GM19467 (cell line): Measurements from ENCODE around the gene MXRA8.
"Not testable (repeated sequence)": the region's sequence is repeated elsewhere in the genome, so short reads cannot be mapped to it uniquely, and the experiment has no call there.

ENCODE experiments used
- ATAC-seq: cut with Tn5 transposase; IDR thresholded peaks from one replicate; pipeline ENCODE4 v1.9.1; 2021; ENCODE audit warnings: mild to moderate bottlenecking, moderate library complexity; ENCODE audit not compliant: unreplicated experiment

Gene MXRA8

DNA sequence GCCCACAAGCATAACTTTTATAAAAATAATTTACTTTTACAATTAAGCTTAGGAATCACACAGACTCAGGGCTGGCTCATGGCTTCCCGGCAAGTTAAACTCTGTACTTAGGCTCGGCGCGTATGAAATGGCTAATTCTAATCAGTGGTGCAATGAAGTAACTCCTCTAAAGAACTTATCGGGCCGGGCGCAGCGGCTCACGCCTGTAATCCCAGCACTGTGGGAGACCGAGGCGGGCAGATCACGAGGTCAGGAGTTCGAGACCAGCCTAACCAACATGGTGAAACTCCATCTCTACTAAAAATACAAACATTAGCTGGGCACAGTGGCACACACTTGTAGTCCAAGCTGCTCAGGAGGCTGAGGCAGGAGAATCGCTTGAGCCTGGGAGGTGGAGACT, 11.7 kb upstream of the MXRA8 start:
- not testable (repeated sequence) for ATAC-seq

DNA sequence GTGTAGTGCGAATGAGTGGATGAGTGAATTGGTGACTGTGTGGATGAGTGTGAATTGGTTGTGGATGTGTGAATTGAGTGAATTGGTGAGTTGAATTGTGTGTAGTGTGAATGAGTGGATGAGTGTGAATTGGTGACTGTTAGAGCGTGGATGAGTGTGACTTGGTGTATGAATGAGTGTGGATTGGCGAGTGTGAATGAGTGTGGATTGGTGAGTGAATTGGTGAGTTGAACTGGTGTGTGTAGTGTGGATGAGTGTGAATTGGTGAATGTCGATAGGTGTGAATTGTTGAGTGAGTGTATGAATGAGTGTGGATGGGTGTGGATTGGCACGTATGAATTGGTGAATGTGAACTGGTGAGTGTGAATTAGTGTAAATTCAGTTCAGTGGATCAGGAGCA, 9.0 kb upstream of the MXRA8 start:
- ATAC-seq = no peak

DNA sequence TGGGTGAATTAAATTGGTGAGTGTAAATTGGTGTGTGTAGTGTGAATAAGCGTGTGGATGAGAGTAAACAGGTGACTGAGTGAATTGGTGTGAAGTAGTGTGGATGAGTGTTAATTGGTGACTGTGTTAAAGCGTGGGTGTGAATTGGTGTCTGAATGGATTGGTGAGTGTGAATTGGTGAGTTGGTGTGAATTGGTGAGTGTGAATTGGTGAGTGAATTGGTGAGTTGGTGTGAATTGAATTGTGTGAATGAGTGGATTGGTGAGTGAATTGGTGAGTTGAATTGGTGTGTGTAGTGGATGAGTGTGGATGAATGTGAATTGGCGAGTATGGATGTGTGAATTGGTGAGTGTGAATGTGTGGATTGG, 8.3 kb upstream of the MXRA8 start:
- no peak for ATAC-seq

DNA sequence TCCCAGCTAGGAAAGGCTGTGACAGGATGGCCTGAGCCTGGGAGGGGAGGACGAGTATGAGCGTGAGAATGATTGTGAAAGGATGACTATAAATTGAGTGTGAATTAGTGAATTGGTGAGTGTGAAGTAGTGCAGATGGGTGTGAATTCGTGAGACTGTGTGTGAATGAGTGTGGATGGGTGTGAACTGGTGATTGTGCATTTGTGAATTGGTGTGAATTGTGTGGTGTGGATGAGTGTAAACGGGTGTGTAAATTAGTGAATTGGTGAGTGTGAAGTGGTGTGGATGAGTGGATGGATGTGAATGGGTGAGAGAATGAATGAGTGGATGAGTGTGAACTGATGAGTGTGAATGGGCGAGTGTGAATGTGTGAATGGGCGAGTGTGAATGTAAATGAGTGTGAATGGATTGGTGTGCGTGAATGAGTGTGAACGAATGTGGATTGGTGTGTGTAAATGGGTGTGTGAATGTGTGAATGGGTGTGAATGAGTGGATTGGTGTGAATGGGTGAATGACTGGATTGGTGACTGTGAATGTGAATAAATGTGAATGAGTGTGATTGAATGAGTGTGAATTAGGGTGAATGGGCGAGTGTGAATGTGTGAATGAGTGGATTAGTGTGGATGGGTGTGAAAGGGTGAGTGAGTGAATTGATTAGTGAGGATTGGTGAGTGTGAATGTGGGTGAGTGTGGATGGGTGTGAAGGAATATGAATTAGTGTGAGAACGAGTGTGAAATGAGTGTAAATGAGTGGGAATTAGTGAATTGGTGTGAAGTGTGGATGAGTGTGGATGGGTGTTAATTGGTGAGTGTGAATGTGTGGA, 7.7 kb upstream of the MXRA8 start:
- ATAC-seq = no peak

DNA sequence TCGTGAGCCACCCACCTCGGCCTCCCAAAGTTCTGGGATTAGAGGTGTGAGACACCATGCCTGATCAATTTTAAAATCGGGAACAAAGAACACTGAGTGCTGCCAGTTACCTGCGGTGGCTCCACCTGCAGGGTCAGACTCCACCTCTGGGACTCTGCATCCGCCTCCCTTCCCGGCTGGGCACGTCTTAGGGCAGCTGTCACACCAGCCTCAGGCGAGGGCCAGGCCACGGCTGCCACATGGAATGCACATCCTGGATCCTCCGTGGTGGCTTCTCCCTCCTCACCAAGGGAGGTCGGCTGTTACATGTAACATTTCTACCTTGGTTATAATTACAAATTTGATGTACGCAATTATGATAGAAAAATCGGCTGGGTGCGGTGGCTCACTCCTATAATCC, 5.9 kb upstream of the MXRA8 start:
- no peak for ATAC-seq

DNA sequence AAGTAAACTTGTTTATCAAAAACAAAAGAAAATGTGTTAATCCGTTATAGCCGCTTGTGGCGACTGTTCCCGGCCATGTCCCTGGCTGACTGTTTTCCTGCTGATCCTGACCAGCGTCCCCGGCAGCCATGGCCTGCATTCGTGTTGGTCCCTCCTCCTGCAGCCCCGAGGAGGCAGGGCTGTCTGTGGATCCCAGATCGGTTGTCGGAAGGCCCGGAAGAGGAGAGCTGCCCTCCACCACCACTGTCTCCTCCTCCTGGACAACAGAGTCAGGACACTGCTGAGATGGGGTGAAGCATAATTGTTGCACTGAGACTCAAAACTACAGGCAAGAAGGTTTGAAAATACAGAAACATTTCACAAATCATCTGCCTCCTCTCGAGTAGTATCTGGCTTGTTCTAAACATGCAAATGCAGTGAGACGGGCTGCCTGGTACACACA, 3.6 kb upstream of the MXRA8 start:
- ATAC-seq = no peak

DNA sequence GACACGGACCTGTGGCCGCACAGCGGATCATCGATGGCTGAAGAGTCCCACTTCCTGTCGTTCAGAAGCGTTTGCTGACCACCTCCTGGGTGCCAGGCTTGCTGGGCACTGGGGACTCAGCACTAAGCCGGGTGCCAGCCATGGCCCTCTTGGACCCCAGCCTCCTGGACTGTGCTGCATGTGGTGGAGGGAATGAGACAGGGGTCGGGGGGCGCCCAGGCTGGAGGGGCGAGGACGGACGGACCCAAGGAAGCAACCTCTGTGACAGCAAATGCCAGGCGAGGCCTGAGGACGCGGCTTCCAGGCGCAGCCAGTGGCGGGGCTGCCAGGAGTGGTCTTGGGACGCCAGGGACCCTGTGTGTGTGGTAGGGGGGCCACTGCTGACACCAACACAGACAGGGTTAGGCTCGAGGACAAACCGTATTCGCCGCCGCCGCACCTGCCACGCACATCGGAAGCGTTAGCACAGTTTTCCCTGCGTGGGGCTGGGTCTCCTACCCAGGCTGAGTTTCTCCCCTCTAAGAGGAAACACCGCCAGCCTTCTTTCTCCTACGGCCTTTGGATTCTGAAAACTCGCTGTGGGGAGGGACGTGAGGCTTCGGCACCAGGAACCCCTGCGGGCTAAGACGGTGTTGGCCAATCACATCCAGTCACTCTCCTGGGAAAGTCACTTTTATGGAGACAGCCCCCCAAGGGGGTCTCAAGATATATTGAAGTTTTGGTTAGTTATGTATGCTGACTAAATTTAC, 3.1 kb upstream of the MXRA8 start:
- ATAC-seq = no peak

DNA sequence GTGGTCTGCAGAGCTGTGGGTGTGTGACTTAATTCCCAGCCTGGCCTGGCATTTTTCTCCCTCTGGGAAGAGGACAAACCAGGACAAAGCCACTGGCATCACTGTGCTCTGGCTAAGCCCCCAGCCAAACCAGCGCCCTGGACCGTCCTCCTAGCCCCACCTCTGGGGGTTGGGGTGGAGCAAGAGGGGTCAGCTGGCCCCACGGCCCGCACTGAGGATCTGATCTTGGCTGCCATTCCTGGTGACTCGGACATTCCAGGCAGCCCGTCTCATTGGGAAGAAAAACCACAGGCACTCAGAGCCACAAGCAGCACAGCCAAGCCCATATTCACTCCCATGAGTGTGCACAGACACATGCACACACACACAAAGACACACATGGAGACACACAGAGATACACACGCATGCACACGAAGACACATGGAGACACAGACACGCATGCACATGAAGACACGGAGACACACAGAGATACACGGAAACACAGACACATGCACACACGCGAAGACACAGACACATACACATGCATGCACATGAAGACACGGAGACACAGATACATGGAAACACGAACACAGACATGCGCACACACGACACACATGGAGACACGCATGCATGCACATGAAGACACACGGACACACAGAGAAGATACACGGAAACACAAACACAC, 2.3 kb upstream of the MXRA8 start:
- no peak for ATAC-seq

DNA sequence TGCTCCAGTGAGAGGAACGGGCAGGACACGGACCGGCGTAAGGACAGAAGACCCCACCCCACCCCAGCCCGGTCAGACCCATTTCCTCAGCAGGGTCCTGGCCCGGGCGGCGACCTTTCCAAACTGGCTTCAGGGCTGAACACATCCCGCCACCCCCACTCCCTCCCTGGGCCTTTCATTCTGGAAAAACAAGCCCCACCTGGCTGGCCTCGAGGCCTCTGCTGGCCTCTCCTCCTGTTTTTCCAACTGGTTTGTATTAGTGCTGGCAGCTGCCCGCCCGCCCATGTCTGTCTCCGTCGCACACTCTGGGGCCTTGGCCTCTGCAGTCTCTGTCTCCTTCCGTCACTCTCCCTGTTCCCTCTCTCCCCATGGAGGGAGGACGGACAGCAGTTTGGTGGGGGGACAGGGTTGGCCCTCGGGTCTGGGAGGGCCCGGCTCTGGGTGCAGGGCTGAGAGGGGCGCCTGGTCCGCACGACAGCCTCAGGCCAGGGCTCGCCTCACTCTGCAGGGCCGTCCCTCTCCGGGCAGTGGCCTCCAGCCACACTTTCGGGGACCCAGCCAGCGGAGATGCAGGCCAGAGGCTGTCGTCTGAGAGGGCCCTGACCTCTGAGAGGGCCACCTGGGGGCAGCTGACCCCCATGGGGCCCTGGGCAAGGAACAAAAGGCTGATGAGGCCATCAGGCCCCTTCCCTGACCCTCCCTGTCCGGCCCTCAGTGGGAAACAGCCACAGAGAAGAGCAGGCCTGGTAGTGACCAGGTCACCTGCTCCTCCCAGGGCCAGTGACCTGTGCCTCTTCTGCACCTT, 1.5 kb upstream of the MXRA8 start:
- ATAC-seq = no peak

DNA sequence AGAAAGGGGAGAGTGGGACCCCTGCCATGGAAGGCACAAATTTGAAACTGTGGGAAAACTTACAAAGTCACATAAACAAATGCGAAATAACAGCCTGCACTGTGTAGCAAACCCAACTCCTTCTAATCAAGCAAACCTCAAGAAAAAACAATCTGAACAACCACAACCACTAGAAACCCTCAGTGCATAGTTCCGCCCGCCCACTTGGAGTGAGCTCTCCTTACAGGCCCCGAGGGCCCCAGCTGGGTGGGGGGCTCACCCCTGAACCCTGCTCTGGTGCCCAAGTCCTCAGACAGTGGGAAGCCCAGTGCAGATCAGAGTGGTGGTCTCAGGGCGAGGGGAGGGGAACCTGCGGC, 931 bp upstream of the MXRA8 start:
- ATAC-seq = no peak

DNA sequence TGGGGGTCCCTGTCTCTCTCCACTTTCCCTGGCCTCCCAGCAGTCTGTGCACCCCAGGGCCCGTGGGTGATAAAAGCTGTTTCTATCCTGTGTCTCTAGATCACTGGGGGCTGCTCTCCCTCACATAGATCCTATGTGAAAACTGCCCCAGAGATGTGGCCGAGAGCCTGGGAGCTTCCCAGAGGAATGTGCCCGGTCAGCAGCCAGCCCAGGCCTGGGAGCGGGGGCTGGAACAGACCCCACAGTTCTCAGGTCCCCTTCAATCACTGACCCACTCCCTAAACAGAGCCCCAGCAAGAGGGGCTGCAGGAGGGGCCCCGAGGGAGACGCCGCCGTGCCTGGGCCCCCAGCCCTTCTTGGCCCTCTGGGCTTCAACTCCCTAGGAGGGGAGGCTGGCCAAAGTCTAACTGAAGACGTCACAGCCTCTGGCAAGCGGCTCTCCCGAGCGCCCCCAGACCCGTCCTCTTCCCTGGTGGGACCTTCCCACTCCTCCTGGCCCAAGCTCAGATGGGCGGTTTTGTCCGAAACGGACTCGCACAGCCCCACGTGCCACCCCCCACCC, 403 bp downstream of the MXRA8 start:
- ATAC-seq = no peak

DNA sequence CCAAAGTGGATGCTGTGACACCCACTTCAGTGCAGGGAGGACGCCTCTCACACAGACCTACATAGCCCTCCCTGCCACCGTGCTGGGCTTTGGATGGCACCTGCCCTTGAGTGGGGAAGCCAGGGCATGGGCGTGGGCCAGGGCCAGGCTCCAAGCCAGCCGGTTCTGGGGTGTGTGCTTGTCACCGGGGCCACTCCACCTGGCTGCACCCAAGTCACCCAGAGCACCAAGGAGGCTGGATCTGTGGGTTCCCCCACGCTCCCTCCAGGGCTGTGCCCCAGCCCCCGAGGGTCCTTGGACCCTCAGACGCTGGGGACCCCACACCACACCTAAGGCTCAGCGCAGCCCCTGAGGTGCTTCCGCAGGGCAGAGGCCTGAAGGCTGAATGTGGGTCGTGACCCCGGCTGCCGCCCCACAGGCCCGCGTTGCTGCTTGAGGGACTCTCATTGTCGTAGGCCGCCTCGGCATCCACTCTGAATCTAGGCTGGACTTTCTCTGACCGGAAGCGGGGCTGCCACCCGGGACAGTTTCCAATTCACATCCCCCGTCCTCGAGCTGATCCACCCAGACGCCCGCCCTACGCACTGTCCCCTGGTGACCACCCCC, 1.5 kb downstream of the MXRA8 start:
- no peak for ATAC-seq

DNA sequence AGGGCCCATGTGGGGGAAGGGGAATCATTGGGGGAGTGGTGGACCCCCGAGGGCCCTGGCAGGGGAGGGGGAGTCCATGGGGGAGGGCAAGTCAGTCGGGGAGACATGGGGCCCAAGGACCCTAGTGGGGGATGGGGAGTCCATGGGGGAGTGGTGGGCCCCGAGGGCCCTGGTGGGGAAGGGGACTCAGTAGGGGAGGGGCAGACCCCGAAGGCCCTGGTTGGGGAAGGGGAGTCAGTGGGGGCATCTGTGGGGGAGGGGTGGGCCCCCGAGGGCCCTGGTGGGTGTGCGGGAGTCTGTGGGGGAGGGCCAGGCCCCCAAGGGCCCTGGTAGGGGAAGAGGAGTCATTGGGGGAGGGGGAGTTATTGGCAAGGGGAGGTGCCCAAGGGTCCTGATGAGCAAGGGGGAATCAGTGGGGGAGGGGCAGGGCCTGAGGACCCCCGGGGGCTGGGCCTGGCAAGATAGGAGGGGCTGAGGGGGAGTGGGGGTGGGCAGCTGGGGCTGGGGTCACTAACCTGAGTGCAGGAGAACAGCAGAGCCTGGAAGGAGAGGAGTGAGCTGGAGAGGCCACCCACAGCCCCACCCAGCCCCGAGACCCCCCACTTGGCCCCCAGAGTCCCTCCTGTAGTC, 2.1 kb downstream of the MXRA8 start:
- no peak for ATAC-seq

DNA sequence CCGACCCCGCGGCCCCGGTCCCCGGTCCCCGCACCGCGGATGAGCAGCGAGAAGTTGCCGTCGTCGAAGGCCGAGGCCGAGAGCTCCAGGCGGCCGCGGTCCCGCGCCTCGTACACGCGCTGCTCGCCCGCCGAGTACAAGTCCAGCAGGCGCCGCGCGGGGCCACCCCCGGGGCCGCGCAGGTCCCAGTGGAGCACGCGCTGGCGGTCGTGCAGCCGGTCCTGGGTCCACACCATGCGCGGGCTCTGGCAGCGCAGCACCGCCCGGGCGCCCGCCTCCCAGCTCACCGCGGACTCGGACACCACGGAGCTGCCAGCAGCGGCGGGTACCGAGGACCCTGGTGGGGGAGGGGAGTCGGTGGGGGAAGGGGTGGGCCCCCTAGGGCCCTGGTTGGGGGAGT, 2.9 kb downstream of the MXRA8 start:
- ATAC-seq = no peak

DNA sequence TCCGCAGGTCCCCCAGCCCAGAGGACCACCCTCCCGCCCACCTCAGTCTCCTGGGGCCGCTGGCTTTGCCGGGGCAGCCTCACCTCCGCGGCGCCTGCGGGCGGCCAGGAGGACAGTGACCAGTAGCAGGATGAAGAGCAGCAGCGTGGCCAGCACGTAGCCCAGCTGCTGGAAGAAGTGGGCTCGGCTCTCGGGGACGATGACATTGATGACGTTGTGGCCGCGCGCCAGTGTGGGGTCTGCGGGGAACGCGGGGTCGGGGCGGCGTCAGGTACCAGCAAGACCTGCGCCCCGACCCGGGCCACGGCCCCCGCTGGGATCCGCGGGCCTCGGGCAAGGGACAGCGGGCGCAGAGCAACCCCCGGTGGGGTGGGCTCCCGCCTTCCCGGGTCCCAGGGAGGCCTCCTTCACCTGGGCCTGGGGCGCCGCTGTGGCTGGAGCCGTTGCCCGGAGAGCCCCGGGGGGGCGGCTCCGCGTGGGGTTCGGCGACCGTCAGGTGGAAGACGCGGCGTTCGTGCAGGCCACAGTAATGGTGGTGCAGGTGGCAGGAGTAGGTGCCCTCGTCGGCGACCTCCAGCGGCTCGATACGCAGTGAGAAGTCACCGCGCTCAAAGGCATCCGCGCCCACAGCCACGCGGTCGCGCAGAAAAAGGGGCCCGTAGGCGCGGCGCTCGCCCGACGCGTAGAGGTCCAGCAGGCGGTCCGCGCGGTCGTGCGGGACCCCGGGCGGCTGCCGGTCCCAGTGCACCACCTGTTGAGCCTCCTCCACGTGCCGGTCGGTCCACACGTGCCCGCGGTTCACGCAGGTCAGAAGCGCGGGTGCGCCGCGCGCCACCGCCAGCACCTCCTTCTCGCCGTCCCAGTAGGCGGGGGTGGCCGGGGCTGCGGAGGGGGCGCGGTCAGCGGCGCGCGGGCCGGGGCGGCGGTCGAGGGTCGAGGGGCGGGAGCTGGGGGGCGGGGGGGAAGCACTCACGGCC, 3.8 kb downstream of the MXRA8 start:
- no peak for ATAC-seq

DNA sequence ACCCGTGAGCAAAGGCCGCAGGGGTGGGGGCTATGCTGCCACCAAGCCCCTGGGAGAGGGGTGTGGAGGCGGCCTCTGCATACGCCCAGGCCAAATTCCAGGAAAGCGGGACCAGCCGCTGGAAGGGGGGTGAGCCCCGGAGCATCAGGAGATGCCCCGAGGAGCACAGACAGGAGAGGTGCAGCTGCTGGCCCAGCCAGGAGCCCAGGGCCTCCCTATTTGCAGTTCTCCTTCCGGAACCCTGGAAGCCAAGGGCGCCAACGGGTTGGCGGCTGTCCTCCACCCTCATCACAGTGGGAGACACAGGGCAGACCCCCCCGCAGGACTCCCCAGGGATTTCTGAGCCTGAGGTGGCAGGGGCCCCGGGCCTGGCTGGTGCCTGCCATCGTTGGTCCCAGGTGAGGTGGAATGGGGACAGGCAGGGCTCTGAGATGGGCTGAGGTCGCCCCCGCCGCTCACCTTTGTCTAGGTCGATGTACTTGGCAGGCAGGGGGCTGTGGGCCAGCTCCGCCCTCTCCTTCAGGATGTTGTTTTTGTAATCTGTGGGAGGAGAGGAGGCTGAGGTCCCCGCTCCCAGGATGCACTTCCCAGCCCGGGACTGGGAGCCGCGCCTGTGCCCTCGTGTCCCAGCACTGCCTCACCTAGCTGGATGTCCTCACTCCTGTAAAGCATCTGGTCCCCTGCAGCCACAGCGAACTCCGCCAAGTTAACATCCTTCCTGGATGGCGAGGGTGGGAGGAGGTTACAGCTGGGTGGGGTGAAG, 4.8 kb downstream of the MXRA8 start:
- no peak for ATAC-seq

DNA sequence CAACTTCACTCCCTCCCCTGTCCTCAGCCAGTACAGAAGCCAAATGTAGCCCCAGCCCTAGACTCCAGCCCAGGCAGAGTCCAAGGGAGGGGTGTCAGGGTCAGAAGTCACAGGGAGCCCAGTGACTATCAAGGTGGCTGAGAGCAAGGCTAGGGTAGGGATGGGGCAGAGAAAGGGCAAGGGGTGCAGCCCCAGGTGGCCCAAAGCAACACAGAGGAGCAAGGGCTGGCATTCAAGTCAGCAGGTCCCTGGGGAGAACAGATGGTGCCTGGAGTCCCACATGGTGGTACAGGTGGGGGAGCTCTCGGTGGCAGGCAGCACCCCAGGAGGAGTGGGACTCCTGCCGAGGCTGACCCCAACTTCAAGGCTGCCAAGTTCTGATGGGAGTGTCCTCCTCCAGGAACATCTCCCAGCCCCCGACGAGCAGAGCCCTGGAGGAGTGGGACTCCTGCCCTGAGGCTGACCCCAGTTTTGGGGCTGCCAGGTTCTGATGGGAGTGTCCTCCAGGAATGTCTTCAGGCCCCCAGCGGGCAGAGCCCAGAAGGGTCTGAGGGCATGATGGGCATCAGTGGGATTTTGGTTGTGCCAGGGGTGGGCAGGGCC, 5.5 kb downstream of the MXRA8 start:
- no peak for ATAC-seq
